ENCODE measurements around the gene ZNF484.
"Not testable (repeated sequence)": the region's sequence is repeated elsewhere in the genome, so short reads cannot be mapped to it uniquely, and the experiment has no call there.

Gene ZNF484

DNA sequence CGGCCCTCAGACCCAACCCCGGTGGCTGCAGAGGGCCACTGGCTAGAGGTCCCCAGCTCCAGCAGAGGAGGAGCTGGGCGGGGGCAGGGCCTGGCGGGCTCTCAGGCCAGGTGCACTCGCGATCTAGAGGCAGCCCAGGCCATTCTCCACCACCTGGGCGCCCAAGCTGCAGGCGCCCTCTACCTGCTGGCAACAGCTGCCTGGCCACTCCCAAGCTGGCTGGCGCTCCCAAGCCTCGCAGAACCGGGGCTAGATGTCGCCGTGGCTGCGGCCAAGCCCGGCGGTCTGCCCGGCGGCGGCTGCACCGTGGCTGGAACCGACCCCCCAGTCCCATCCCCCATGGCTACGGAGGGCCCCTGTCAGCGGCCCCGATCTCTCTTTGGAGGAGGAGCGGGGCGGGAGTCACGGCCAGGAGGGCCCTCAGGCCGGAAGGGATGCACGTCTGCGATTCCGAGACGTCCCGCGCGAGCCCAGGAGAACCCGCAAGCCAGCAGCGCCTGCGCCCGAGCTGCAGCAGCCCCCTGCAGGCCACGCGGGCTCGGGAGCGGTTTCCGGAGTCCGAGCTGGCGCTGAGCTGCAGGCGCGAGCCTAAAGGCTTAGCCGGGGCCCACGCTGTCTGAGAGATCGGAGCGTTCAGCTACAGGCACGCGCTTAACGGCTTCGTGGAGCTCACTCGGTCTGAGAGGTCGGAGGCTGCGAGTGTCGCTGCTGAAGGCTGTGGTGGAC, 68.9 kb downstream of the ZNF484 start:
- Histone ChIP-seq H3K36me3 (ENCODE audit: control insufficient read depth, insufficient read depth, low read length) (no peaks in the 10 kb centered on the region), H3K9me3 (ENCODE audit: control insufficient read depth, insufficient read depth, low read depth, low read length) (no peaks in the 10 kb centered on the region), H3K27me3 (ENCODE audit: control insufficient read depth, insufficient read depth, low read length) (peaks cover 95% of the 10 kb centered on the region), H3K4me3 (ENCODE audit: low read depth, low read length) (peak overlapping the region; percentile 70), H3K4me1 (ENCODE audit: control insufficient read depth, insufficient read depth, low read length) (peaks cover 8% of the 10 kb centered on the region), H3K9ac (ENCODE audit: low read length) (peak overlapping the region; percentile 76), H3K27ac (ENCODE audit: low read depth, low read length) (no peak overlapping the region)

DNA sequence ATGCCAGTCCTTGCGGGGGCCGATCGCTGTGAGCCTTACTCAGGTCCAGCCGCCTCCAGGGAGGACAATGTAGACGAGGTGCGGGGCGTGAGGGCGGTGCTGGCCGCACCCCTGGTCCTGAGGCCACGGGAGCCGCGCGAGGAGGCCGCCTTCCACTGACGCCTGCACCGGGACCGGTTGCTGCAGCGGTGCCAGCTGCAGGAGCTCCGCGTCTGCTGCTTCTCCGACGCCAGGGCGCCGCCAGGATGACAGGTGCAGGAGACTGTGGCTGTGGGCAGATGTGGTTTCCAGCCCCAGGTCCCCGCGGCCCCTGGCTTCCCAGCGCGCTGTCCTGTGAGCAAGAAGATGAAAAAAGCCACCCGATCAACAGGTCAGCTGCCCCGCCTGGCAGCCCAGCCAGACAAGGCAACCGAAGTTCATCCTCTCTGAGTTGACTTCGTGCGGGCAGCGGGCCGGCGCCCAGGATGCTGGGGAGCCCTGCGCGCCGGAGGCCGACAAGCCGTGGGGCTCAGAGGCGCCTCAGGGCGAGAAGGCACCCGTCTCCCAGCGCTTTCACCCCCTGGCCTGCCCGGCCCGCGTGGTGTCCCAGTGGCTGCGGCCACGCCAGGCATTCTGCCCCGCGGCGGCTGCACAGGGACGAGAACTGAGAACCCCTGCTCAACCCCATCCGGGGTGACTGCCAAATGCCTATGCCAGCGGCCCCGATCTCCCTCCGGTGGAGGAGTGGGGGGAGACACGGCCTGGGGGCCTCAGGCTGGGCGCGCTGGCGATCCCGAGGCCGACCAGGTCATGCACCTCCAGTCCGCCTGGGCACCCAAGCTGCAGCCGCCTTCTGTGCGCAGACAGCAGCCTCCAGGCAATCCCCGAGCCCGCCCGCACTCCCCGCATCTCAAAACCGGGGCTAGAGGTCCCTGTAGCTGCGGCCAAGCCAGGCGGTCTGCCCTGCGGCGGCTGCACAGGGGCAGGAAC, 69.8 kb downstream of the ZNF484 start:
- Histone ChIP-seq H3K9me3 (ENCODE audit: control insufficient read depth, insufficient read depth, low read depth, low read length) (no peaks in the 10 kb centered on the region), H3K9ac (ENCODE audit: low read length) (no peak overlapping the region), H3K4me1 (ENCODE audit: control insufficient read depth, insufficient read depth, low read length) (peaks cover 8% of the 10 kb centered on the region), H3K4me3 (ENCODE audit: low read depth, low read length) (peak overlapping the region; percentile 70), H3K27me3 (ENCODE audit: control insufficient read depth, insufficient read depth, low read length) (peaks cover 95% of the 10 kb centered on the region), H3K27ac (ENCODE audit: low read depth, low read length) (no peak overlapping the region), H3K36me3 (ENCODE audit: control insufficient read depth, insufficient read depth, low read length) (no peaks in the 10 kb centered on the region)

DNA sequence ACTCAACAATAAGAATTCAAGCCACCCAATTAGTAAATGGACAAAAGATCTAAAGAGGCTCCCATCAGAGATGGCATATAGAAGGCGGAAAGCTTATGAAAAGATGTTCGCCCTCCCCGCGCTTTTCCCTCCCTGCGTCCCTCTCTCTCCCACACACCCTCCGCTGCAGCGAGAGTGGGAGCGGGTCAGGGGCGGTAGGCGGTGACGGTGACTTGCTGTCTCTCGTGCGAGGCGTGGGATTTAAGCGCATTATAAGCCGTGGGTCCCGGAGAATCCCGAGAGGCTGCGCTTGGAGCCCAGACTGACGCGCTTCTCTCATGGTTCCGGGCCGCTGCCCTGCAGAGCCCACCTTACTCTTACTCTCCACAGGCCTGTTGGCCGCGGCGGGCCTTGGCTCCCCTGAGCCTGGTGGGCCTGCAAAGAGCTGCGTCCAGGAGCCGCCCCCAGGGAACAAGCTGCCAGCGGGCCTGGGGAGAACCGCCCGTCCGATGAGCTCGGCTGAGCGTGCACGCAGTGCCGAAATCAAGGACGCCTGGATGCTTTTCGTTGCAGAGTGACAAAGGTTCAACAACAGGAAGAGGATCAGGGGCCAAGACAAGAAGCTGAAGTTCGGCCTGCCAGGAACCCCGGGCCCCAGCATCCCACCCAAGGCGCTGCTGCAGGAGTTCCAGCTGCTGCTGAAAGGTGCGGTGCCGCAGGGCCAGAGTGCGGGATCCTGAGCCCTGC, 70.6 kb downstream of the ZNF484 start:
- no peak overlapping the region for H3K9ac ChIP-seq (ENCODE audit: low read length)

DNA sequence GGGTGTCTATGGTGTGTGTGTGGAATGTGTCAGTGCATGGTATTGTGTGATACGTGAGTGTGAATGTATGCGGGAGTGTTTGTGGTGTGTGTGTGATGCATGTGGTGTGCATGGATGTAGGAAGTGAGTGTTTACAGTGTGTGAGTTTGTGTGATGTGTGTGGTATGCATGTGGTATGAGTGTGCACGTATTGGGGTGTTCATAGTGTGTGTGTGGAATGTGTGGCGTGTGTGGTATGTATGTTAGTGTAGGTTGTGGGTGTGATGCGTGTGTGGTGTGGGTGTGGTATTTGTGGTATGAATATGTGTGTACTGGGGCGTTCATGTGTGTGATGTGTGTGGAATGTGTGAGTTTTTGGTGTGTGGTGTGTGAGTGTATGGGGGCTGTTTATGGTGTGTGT, 73.1 kb downstream of the ZNF484 start:
- peaks cover 63% of the 10 kb centered on the region for H3K27me3 ChIP-seq (ENCODE audit: control insufficient read depth, insufficient read depth, low read length)

More for the DNA sequence above, 70.6 kb downstream of the ZNF484 start:
- Histone ChIP-seq H3K4me3 (ENCODE audit: low read depth, low read length) (peak overlapping the region; percentile 70), H3K9me3 (ENCODE audit: control insufficient read depth, insufficient read depth, low read depth, low read length) (no peaks in the 10 kb centered on the region), H3K27ac (ENCODE audit: low read depth, low read length) (no peak overlapping the region), H3K4me1 (ENCODE audit: control insufficient read depth, insufficient read depth, low read length) (peaks cover 8% of the 10 kb centered on the region), H3K36me3 (ENCODE audit: control insufficient read depth, insufficient read depth, low read length) (no peaks in the 10 kb centered on the region), H3K27me3 (ENCODE audit: control insufficient read depth, insufficient read depth, low read length) (peaks cover 86% of the 10 kb centered on the region)

DNA sequence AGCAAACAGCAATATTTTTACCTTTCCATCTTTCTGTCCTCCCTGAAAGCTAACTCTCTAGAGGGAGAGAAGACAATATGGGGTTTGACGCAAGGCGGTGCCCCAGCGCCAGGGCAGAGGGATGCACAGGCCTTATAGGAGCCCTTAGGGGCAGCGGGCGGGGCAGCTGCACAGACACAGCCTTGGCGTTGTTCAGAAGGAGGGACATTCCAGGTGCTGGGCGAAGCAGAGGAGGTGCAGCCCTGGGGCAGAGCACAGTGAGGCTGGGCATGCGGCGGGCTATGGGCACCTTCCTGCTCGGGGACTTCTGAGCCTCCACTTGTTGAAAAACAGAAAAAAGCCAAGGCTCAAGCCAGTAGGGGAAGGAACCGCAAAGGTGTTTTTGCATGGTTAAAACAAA, 79.5 kb downstream of the ZNF484 start:
- Histone ChIP-seq H3K27ac (ENCODE audit: low read depth, low read length) (no peak overlapping the region), H3K4me1 (ENCODE audit: control insufficient read depth, insufficient read depth, low read length) (no peaks in the 10 kb centered on the region), H3K9me3 (ENCODE audit: control insufficient read depth, insufficient read depth, low read depth, low read length) (no peaks in the 10 kb centered on the region), H3K36me3 (ENCODE audit: control insufficient read depth, insufficient read depth, low read length) (no peaks in the 10 kb centered on the region), H3K4me3 (ENCODE audit: low read depth, low read length) (no peak overlapping the region), H3K27me3 (ENCODE audit: control insufficient read depth, insufficient read depth, low read length) (no peaks in the 10 kb centered on the region), H3K9ac (ENCODE audit: low read length) (no peak overlapping the region)

More for the DNA sequence above, 73.1 kb downstream of the ZNF484 start:
- H3K9ac ChIP-seq (ENCODE audit: low read length) = no peak overlapping the region
- no peaks in the 10 kb centered on the region for H3K36me3 ChIP-seq (ENCODE audit: control insufficient read depth, insufficient read depth, low read length)
- H3K4me3 ChIP-seq (ENCODE audit: low read depth, low read length) = no peak overlapping the region
- peaks cover 8% of the 10 kb centered on the region for H3K4me1 ChIP-seq (ENCODE audit: control insufficient read depth, insufficient read depth, low read length)
- no peaks in the 10 kb centered on the region for H3K9me3 ChIP-seq (ENCODE audit: control insufficient read depth, insufficient read depth, low read depth, low read length)
- H3K27ac ChIP-seq (ENCODE audit: low read depth, low read length) = no peak overlapping the region

DNA sequence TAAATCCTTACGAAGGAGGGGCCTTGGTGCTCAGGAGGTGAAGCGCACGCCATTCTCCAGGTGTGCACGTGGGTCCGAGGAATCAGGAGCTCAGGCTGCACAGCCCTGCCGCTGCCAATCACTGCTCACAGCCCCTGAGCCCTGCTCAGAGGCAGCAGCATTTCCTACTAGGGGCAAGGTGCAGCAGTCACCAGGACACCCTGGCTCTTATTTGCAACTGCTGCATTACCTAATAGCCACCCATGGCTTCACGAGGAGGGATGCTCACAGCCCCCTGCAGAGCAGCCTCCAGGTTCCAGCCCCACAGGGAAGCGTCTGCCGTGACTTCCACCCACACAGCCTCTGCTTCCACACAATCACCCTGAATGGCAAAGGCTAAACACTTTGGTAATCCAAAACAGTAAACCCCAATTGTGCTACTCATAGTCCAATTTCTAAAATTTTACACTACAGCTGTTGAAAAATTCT, 81.5 kb downstream of the ZNF484 start:
- H3K4me3 ChIP-seq (ENCODE audit: low read depth, low read length); H3K27me3 ChIP-seq (ENCODE audit: control insufficient read depth, insufficient read depth, low read length); H3K36me3 ChIP-seq (ENCODE audit: control insufficient read depth, insufficient read depth, low read length); H3K9me3 ChIP-seq (ENCODE audit: control insufficient read depth, insufficient read depth, low read depth, low read length); H3K9ac ChIP-seq (ENCODE audit: low read length); H3K27ac ChIP-seq (ENCODE audit: low read depth, low read length); H3K4me1 ChIP-seq (ENCODE audit: control insufficient read depth, insufficient read depth, low read length): not testable (repeated sequence)

DNA sequence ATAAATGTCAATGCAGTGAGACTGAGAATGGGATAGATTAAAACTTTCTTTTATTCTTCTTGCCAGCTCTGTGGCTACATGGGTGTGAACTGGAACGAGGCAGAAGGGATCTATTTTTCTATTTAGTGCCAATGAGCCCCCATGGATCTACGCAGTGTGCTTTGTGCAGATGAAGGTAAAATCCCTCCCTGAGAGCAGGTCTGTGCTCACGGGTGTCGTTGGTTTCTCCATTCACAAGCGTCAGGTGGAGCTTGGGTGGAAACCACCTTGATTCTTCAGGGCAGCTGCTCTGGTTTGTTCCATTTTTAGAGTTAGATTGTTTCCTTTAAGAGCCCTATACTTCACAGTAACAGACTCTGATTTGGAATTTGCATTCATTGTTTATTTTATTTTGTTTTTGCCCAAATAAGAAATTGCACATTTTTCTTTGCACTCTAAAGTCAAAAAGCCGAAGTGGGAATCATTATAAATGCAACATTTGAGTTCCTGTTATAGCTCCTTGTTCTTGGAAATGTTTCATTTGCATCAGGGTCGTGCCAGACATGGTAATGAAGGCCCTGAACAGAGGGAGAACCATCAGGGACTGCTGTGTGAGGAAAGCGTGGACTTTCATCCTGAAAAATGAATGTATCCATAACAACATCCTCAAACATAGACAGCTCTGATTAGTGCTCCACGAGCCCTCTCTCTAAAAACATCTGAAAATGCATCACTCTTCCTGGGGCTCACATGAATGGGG, 82.1 kb downstream of the ZNF484 start:
- Histone ChIP-seq H3K27me3 (ENCODE audit: control insufficient read depth, insufficient read depth, low read length) (peaks cover 3% of the 10 kb centered on the region; the same call in 1 of the 2 replicates), H3K36me3 (ENCODE audit: control insufficient read depth, insufficient read depth, low read length) (no peaks in the 10 kb centered on the region), H3K9me3 (ENCODE audit: control insufficient read depth, insufficient read depth, low read depth, low read length) (no peaks in the 10 kb centered on the region), H3K9ac (ENCODE audit: low read length) (no peak overlapping the region), H3K27ac (ENCODE audit: low read depth, low read length) (no peak overlapping the region), H3K4me1 (ENCODE audit: control insufficient read depth, insufficient read depth, low read length) (no peaks in the 10 kb centered on the region), H3K4me3 (ENCODE audit: low read depth, low read length) (no peak overlapping the region)
